Fibroblast of mammary gland (primary cell): ENCODE results near the gene ATG7.

ENCODE experiments used
- DNase-seq: peaks from one replicate; pipeline ENCODE4 v3.0.0-alpha.2; 2010; ENCODE audit warnings: low read depth
- H3K4me3 ChIP-seq: 2 replicates; pipeline ENCODE4 v1.5.1; 2011; ENCODE audit warnings: low read depth, mild to moderate bottlenecking, low read length, moderate library complexity; ENCODE audit not compliant: control insufficient read depth
- TF ChIP-seq, protein P1 (sequence below): conservative IDR thresholded peaks from 2 replicates; pipeline ENCODE4 v1.5.1; 2011; ENCODE audit warnings: low read depth, low read length, inconsistent platforms; ENCODE audit not compliant: control insufficient read depth, insufficient read depth

ATG7 gene

DNA sequence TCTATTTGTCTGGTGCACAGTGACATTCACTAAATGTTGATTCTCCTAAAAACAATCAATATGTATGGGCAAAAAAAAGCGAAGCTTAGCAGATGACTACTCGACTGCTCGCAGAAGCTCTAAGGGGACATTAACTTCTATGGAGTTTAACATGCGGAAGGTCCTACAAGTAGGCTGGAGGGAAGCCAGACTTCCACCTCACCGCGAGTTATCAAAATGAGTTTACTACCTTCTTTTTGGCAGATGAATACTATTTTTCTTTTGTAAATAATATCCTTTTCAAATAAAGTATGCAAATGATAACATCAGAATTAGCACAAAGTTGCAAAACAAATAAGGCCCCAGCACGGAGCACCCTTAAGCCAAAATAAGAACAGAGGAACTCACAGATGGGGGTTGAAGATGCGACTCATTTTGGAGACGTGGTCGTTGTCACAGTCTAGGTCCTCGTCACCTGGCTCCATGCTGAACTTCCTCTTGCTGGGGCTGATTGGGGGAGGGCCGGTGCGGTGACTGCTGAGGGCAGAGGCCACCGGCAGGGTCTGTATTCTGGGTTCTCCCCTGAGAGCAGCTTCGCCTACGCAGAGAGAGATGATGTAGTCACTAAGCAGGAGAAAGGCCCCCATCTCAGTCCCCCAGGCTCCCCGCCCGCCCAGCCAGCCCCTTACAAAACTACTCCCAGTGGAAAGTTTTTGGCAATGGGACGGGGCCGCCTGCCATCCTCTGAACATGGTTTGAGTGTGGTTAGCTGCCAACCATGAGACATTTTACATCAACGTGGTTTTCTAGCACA, 329.4 kb downstream of the ATG7 start:
- DNase-seq: peak; percentile 82
- TF ChIP-seq, protein P1, sequence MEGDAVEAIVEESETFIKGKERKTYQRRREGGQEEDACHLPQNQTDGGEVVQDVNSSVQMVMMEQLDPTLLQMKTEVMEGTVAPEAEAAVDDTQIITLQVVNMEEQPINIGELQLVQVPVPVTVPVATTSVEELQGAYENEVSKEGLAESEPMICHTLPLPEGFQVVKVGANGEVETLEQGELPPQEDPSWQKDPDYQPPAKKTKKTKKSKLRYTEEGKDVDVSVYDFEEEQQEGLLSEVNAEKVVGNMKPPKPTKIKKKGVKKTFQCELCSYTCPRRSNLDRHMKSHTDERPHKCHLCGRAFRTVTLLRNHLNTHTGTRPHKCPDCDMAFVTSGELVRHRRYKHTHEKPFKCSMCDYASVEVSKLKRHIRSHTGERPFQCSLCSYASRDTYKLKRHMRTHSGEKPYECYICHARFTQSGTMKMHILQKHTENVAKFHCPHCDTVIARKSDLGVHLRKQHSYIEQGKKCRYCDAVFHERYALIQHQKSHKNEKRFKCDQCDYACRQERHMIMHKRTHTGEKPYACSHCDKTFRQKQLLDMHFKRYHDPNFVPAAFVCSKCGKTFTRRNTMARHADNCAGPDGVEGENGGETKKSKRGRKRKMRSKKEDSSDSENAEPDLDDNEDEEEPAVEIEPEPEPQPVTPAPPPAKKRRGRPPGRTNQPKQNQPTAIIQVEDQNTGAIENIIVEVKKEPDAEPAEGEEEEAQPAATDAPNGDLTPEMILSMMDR: no peak
- H3K4me3 ChIP-seq: no peak overlapping the region

GRCh38 chr3:11602239-11602840, 330.1 kb downstream of the ATG7 start:
- DNase-seq: no peak
- H3K4me3 ChIP-seq: no peak overlapping the region
- TF ChIP-seq, protein P1: no peak

DNA sequence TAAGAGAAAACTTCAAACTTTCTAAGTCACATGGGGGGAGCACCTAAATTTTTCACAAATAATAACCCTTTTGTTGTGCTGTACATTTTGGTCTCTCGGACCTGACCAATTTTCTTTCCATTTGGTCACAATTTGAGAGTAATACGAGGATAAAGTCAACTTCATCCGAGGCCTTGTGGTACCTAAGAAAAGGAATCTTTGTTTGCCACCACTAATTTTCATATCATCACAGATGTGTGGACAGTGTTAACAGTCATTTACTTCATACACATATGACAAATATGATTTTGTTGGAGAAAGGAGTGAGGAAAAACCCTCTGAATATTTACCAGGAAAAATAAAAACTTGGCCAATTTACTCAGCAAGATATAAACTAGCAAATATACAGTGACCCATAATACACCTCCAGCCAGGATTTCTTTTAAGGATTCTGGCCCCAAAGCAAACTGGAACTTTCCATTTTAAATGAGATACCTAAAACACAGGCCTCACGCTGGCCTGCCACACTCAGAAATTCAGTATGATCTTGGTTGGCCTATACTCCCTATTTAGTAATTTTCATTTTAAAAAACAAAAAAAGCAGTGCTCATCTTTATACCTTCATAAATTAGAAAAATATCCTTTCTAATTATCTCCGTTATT, 330.8 kb downstream of the ATG7 start:
- no peak overlapping the region for H3K4me3 ChIP-seq
- DNase-seq: no peak
- TF ChIP-seq, protein P1: no peak

- peak; percentile 86 for DNase-seq
- H3K4me3 ChIP-seq: no peak overlapping the region
- TF ChIP-seq, protein P1: no peak
Observed at GRCh38 chr3:11603628-11604027, 331.4 kb downstream of the ATG7 start.

DNA sequence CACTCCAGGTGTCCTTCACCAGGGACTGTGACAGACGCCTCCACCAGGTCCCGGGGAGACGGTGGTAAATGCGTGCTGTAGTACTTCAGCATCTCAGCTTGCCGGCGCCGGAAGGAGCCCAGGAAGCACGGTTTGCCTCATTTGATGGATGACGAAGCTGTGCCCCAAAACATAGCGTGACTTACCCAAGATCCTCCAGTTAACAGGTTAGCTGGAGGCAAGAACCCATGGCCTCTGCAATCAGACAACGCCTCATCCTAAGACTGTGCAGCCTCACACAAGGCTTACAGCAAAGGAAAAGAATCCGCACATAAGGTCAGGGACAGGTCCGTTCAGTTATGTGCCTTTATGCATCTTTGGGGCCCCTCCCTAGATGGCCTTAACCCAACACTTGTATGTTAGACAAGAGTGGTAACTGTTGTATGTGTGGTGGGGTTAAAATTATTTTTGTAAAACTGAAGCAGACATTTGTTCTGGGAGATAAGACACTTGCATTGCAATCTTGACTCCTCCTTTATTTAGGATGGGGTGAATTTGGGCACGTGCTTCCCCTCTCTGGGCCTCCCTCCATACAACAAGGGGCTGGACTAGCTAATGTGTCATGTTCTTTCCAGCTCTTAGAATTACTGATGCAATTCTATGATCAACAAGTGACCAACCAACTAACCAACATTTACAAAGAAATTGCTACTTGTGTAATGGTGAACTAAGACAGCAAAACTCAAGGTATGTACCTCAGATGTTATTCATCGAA, 332.1 kb downstream of the ATG7 start:
- TF ChIP-seq, protein P1: no peak
- peak; percentile 89 for DNase-seq
- H3K4me3 ChIP-seq: no peak overlapping the region

DNA sequence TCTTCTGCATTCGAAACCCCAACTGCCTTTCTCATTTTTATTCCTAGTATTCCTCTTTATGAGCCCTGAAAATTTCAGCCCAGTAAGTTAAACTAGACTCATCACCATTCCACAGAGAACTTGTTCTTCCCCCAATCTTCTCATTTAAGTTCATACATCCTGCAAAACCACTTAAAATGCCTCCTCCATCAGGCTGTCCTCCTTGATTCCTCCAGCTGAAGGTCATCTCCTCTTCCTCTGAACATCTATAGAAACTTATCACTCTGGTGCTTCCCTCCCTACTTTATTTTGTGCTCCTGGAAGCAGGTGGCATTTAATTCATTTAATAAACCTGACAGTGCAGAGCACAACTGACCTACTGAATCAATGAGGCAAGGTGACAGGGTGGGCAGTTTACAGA, 333.2 kb downstream of the ATG7 start:
- no peak for DNase-seq
- TF ChIP-seq, protein P1: no peak

More for the DNA sequence above, 333.2 kb downstream of the ATG7 start:
- H3K4me3 ChIP-seq: no peak overlapping the region
